ENCODE measurements around the gene RICTOR.

RICTOR gene

GRCh38 chr5:38891563-38891962, 182.6 kb downstream of the RICTOR start:
- Histone ChIP-seq H3K27me3 (ENCODE audit: control insufficient read depth, insufficient read depth, low read length) (no peaks in the 10 kb centered on the region), H3K9me3 (ENCODE audit: control insufficient read depth, low read depth, low read length) (no peaks in the 10 kb centered on the region), H3K4me3 (ENCODE audit: low read length) (no peak overlapping the region)

DNA sequence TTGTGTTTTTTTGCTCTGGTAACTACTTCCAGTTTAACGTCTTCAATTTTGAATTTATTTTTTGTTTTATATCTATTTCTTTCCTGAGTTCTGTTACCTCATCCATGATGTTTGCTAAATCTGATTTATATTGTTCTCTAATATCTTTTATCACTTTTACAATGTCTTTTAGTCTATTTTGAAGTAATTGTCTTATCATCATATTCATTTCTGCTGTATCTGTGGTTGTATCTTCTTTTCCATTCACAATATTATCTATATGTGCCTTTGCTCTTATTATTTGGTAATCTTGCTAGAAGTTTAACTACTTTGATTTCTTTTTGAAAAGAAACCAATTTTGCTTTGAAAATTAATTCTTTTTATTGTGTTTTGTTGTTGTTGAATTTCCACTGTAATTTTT, 184.8 kb downstream of the RICTOR start:
- H3K9me3 ChIP-seq (ENCODE audit: control insufficient read depth, low read depth, low read length) = no peaks in the 10 kb centered on the region

More at GRCh38 chr5:38891563-38891962, 182.6 kb downstream of the RICTOR start:
- H3K36me3 ChIP-seq (ENCODE audit: control insufficient read depth, low read depth, low read length) = no peaks in the 10 kb centered on the region
- peaks cover 5% of the 10 kb centered on the region for H3K4me1 ChIP-seq (ENCODE audit: control insufficient read depth, low read depth, low read length)
- no peak overlapping the region for H3K27ac ChIP-seq (ENCODE audit: low read length)
- no peak overlapping the region for H3K9ac ChIP-seq (ENCODE audit: low read length)

DNA sequence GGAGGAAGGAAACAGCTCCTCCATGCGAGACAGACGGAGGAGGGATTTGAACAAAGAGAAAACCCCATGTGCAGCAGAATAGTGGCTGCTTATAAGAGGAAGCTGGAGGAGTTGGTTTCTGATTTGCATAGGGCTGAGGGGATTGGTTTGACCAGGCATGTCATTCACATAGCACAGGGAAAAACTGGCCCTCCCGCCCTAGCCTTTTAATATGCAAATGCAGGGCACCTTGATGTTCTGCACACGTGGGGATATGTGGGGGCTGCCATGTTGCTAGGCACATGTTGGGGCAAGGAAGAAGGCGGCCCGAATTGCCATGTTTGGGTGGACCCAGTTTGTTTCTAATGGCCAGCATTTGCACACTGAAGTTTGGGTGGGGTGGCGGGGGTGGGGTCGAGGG, 186.2 kb downstream of the RICTOR start:
- H3K27me3 ChIP-seq (ENCODE audit: control insufficient read depth, insufficient read depth, low read length) = no peaks in the 10 kb centered on the region
- H3K36me3 ChIP-seq (ENCODE audit: control insufficient read depth, low read depth, low read length) = no peaks in the 10 kb centered on the region
- no peak overlapping the region for H3K4me3 ChIP-seq (ENCODE audit: low read length)
- H3K4me1 ChIP-seq (ENCODE audit: control insufficient read depth, low read depth, low read length) = peaks cover 5% of the 10 kb centered on the region
- H3K9ac ChIP-seq (ENCODE audit: low read length) = no peak overlapping the region
- H3K9me3 ChIP-seq (ENCODE audit: control insufficient read depth, low read depth, low read length) = no peaks in the 10 kb centered on the region
- no peak overlapping the region for H3K27ac ChIP-seq (ENCODE audit: low read length)

More for the DNA sequence above, 184.8 kb downstream of the RICTOR start:
- H3K27ac ChIP-seq (ENCODE audit: low read length) = no peak overlapping the region
- no peaks in the 10 kb centered on the region for H3K36me3 ChIP-seq (ENCODE audit: control insufficient read depth, low read depth, low read length)
- peaks cover 5% of the 10 kb centered on the region for H3K4me1 ChIP-seq (ENCODE audit: control insufficient read depth, low read depth, low read length)
- no peak overlapping the region for H3K9ac ChIP-seq (ENCODE audit: low read length)
- H3K4me3 ChIP-seq (ENCODE audit: low read length) = no peak overlapping the region
- no peaks in the 10 kb centered on the region for H3K27me3 ChIP-seq (ENCODE audit: control insufficient read depth, insufficient read depth, low read length)

Data from iPS-18a (cell line).